Activated CD4-positive, alpha-beta T cell treated with anti-CD3 and anti-CD28 coated beads for 24 hours (primary cell): ENCODE results near the gene LMTK3.

Experiments used
- DNase-seq, 2 donors: peaks; one replicate each; pipeline ENCODE4 v3.0.0-alpha.2; 2020; ENCODE audit warnings: low read depth in 2 of 2

The LMTK3 gene, protein sequence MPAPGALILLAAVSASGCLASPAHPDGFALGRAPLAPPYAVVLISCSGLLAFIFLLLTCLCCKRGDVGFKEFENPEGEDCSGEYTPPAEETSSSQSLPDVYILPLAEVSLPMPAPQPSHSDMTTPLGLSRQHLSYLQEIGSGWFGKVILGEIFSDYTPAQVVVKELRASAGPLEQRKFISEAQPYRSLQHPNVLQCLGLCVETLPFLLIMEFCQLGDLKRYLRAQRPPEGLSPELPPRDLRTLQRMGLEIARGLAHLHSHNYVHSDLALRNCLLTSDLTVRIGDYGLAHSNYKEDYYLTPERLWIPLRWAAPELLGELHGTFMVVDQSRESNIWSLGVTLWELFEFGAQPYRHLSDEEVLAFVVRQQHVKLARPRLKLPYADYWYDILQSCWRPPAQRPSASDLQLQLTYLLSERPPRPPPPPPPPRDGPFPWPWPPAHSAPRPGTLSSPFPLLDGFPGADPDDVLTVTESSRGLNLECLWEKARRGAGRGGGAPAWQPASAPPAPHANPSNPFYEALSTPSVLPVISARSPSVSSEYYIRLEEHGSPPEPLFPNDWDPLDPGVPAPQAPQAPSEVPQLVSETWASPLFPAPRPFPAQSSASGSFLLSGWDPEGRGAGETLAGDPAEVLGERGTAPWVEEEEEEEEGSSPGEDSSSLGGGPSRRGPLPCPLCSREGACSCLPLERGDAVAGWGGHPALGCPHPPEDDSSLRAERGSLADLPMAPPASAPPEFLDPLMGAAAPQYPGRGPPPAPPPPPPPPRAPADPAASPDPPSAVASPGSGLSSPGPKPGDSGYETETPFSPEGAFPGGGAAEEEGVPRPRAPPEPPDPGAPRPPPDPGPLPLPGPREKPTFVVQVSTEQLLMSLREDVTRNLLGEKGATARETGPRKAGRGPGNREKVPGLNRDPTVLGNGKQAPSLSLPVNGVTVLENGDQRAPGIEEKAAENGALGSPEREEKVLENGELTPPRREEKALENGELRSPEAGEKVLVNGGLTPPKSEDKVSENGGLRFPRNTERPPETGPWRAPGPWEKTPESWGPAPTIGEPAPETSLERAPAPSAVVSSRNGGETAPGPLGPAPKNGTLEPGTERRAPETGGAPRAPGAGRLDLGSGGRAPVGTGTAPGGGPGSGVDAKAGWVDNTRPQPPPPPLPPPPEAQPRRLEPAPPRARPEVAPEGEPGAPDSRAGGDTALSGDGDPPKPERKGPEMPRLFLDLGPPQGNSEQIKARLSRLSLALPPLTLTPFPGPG (N-terminal part only)

DNA sequence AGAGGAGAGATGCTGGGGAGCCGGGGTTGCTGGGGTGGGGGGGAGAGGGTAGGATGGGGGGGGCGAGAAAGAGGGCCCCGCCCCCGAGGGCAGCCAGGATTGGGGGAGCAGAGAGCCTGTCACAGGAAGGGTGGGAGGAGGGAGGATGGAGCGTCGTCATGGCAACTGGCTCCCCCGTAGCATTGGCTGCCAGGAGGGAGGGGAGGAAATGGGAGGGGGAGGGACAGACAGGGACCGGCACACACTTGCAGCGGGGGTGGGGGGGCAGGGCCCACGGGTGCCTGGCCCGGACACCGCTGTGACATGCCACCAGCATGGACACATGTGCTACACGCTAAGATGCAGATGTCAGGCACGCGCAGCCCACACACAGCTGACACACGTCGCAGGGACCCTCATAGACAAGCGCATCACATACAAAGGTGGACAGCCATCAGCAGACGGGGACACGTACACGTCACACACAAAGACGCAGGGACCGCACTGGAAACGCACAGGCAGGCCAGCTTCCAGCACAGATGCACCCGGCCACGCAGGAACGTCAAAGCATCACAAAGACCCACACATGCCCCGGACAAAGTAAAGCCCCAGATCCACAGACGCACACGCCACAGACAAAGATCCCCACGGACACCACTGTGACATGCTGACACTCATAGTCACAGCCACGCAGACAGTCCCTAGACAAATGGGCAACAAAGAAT lies at the start of gene LMTK3:
LMTK3 (minus strand) TSS at position 36 of the 704 bp plus-strand sequence. CDS start 259 bp downstream, outside the sequence.
- DNase-seq: peak; percentile 57 to 62

DNA sequence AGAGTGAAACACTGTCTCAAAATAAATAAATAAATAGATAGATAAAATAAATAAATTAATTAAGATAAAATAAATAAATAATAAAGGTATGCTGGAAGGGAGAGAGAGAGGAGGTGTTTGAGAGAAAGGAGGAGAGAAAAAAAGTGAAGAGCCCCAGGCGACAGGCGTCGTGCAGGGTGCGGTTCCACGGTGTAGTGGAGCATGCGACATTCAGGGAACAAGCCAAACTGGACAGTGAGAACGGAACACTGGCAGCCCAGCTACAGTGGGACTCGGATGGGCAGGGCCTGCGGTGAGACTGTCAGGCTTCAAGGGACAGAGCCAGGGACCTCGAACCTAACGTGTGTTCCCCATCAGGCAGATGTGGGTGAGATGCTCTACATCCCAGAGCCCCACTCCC lies 49.8 kb upstream of the LMTK3 start:
- DNase-seq: no peak

DNA sequence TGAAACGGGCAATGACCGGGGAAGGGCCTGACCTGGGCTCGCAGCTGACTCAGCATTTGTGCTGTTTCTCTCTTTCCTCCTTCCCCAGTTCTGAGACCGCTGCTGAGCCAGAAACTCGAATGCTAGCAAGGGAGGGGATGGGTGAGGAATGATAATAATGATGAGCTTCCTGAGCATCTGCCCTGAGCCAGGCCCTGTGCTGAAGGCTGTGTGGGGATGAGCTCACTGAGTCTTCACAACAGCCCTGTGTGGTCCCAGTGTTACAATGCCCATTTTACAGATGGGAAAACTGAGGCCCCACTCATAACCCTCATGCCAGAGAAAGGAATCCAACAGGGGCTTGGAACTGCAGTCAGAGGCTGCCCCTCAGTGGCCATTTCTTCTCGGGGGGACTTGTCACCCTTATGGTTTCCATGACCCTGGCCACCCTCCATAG lies 48.5 kb upstream of the LMTK3 start:
- DNase-seq: no peak

DNA sequence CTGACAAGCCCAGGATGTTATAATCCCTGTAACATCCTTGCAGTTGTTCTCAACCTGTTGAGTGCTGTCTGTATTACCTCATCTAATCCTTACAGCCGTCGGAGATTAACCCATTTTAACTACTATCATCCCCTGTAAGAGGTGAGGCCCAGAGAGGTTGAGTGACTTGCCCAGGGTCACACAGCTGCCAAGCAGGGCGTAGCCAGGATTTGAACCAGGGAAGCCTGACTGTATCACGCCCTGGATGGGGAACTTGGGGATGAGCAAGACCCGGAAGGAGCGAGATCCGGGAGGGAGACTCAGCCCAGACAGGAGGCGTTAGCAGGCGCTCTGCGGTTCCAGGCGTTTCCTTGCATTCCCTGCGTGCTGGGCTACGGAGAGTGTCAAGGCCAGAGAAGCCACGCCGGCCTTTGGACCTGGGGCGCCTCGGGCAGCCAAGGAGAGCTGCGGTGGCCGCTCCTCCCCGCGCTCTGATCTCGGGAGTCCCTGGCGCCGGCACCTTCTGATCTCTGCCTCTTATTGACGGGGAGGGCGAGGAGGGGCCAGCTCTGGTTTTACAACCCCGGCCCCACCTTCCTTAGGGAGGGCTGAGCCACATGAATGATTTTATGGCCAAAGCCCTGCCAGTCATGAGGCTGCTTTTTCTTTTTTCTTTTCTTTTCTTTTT lies 46.5 kb upstream of the LMTK3 start:
- no peak for DNase-seq

DNA sequence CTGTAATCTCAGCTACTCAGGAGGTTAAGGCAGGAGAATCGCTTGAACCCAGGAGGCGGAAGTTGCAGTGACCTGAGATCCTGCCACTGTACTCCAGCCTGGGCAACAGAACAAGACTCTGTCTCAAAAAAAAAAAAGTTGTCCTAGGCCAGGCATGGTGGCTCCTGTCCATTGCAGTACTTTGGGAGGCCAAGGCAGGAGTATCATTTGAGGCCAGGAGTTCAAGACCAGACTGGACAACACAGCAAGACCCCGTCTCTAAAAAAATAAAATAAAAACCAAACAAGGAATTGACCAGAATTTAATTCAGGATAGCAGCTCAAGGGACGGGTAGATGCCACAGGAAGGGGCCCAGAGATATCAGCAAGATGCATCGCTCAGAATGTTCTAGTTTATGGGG lies 45.2 kb upstream of the LMTK3 start:
- DNase-seq: no peak

DNA sequence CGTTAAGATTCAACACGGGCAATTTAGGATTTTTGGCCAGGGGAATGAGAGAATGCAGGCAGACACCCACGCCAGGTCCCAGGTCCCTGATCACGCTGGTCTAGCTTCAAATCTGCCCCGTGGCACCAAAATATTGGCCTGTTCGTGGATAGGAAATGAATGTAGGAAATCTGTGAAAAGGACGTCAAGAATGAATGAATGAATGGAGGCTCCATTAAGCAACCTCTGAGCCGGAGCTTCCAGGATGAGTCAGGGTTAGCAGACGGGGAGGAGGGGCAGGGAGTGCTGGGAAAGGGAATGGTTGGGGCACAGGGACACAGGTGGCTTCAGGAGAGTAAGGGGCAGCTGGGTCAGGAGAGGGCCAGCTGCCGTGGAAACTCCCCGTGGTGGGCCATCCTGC lies 44.5 kb upstream of the LMTK3 start:
- no peak for DNase-seq

DNA sequence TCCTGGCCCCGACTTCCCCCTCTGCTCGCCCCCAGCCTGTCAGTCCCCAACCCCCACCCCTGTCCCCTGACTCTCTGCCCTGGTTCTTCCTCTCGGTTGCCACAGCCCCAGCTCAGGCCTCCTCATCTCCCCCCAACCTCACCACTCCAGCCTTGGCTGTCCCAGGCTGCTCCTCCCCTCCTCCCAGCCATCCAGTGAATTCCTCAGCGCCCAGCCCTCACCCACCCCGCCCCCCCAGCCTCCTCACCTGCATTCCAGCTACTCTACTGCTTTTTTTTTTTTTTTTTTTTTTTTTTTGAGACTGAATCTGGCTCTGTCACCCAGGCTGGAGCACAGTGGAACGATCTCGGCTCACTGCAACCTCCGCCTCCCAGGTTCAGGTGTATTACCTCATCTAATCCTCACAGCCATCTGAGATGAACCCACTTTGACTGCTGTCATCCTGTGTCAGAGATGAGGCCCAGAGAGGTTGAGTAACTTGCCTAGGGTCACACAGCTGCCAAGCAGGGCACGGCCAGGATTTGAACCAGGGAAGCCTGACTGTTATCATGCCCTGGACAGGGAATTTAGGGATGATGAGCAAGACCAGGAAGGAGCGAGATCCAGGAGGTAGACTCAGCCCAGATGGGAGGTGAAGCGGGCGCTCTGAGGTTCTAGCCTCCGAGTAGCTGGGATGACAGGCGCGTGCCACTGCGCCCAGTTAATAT lies 42.9 kb upstream of the LMTK3 start:
- DNase-seq: no peak

DNA sequence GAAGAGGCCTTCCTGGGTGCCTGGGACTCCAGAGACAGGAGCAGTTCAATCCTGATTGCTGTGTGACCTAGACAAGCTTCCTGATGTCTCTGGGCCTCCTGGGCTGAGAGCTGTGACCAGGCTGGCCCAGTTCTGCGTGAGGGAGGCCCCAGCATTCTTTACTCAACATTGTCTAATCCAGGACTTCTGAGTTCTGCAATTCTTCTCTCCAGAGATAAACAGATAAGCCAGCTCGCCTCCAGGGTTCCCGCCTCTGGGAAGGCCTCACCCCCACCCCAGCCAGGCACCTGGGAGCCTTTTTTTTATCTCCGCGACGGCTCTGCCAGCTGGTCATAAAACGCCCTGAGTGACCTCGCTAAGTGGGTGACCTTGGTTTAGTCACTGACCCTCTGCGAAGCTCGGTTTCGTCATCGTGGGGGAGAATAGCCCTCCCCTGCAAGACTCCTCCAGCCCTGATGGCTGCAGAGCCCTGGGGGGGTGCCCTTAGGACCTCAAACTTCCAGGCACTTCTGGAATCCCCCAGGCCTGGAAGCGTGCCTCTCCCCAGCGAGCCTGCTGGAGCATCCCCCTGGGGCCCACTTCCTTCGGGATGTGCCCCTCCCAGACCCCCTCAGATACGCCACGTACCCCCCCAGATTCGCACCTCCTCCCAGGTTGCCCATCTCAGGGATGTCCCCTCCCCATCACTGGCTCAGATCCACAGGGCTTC lies 42.2 kb upstream of the LMTK3 start:
- DNase-seq: no peak

DNA sequence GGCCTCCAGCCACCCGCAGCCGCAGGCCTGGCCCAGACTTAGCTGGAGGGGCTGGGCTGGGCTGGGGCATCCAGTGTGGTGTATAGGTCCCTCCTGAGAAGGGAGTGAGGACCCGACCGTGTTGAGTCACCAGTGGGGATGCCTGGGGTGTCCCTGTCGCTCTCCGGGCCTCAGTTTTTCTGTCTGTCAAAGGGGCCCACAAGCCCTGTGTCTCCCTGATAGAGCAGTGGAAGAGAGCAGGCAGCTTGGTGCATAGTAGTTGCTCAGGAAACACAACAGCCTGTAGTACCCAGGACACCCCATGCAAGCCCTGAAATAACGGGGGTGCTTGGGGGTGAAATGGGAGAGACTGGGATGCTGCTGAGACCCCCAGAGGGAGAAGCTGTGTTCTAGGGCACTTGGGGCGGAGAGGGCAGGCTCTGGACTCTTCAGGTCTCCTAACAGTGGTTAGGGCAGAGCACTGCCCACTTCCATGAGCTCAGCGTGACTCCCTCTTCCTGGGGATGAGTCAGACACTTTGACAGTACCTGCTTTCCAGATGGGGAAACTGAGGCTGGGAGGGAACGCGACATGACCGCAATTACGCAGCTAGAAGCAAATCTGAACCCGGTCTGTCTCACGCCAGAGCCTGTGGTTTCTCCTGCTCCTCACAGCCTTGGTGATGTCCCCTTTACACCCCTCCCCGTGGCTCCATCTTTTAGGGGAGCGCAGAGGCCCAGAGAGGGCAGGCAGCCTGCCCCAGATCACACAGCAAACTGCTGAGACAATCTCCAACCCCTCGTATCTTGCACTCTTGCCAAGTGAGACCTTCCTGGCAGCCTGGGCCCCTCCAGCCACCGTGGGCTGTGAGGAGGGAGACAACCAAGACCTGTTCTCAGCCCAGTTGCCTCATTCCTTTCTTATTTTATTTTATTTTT lies 41.0 kb upstream of the LMTK3 start:
- no peak for DNase-seq

DNA sequence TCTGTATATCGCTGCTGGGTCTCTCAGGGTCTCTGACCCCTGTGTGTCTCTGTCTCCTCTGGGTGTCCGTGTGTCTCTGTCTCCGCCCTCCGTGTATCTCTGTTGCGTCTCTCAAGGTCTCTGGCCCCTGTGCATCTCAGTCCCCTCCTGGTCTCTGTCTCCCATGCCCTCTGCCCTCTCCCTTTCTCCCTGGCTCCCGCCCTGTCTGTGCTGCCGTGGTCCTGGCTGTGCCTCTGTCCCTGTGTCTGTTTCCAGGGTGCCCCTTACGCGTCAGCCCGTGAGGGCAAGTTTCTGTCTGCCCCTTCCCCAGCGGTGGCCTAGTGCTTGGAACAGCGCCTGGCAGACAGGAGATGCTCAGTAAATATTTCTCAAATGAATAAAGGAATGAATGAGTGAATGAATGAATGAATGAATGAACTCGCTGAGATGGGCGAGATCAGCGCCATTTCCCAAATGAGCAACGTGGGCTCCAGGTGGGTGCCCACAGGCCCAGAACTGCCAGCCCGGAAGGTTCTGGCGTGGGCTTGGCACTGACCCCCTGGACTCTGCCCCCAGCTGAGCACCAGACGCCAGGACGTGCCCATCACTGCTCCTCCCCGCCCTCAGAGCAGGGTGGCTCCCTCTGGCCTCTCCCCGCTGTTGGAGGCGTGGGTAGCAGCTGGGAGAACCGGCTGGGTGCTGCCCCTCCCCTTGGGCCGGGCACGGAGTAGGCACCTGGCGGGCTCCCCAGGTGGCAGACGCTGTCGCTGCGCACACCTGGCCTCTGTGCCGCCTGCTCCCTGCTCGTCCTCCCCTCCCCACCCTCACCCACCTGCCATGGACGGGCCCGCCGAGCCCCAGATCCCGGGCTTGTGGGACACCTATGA lies 40.0 kb upstream of the LMTK3 start, which contains the start of gene SULT2B1:
SULT2B1 (plus strand) TSS at position 736 of the 866 bp plus-strand sequence; CDS start at position 817, 81 bp downstream.
- no peak for DNase-seq

DNA sequence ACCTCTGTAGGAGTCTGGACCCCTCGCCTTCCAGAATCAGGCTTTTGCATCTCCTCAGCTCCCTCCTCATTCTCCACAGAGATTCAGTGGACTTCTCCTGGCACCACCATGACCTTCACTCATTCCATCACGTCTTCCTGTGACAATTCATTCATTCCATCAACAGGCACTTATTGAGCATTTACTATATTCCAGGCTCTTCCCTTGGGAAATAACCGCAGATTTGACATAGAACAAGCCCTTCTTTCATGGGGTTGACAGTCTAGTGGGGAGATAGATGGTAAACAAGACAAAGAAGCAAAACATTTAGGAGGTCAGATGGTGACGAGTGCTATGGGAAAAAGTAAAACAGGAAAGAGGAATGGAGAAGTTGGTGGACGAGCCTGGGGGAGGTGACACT lies 37.7 kb upstream of the LMTK3 start:
- DNase-seq: no peak

DNA sequence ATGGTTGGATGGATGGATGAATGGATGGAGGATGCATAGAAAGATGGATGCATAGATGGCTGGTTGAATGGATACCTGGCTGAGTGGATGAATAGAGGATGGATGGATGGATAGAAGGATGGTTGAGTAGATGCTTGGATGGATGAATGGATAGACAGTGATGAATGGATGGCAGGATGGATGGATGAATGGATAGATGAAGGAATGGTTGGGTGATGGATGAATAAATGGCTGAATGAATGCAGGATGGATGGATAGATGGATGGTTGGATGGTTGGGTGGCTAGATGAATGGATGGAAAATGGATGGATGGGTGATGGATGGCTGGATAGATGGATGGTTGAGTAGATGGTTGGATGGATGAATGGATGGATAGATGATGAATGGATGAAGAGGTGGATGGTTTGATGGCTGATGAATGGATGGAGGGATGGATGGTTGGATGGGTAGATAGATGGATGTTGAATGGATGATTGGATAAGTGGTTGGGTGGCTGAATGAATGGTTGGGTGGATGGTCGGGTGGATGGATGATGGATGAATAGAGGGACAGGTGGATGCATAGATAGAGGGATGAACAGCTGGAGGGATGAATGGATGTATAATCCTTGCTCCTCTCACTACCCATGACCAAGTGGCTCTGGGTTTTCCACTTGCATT lies 36.7 kb upstream of the LMTK3 start:
- DNase-seq: no peak

DNA sequence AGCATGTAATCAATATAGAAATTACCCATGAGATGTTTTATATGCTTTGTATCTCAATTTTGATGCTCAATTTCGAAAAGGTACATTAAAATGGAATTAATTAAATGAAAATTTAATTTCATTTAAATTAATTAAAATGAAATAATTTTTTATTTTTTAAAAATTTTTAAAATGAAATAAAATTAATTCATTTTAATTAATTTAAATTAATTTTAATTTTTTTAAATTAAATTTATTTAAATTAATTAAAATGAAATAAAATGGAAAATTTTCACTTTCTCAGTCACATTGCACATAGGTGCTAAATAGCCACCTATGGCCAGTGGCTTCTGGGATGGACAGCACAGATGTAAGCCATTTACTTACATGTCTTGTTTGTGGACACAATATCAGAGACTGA lies 36.1 kb upstream of the LMTK3 start:
- DNase-seq: no peak

DNA sequence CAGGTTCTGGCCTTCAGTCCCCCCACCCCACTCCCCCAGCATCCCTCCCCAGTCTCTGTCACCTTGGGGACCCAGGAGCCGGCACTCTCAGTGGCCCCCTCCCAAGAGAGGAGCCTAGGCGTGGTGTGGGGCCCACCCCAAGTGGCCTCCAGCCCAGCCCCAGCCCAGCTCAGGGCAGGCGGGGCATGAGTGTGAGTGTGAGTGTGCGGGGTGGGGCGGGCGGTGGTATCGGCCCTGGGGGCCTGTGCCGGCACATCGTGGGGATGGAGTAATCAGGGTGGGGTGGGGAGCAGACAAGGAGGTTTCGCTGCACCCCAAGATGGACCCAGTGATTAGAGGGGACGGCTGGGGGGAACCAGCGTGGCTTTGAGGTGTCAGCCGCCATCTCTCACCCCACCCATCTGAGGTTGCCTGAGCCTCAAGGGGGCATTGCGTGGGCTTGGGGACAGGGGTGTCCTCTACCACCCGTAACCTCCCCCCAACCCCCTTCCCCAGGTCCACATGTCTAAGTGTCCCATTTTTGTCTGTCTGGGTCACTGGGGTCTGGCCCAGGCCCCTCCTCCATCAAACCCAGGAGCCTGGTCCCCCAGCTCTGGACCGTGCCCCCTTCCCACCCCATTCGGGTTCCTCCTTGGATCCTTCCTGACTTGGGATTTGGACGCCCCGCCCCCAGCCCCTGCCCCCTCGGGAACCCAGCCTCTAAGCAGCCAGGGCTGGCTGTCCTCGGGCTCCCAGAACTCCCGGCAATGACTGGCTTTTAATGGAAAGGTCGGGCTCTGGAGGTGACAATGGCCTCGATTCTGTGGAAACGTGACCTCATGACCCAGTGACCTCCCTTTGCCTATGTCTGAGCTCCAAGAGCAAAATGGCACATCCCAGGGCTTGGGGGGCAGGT lies 33.5 kb upstream of the LMTK3 start:
- no peak for DNase-seq

DNA sequence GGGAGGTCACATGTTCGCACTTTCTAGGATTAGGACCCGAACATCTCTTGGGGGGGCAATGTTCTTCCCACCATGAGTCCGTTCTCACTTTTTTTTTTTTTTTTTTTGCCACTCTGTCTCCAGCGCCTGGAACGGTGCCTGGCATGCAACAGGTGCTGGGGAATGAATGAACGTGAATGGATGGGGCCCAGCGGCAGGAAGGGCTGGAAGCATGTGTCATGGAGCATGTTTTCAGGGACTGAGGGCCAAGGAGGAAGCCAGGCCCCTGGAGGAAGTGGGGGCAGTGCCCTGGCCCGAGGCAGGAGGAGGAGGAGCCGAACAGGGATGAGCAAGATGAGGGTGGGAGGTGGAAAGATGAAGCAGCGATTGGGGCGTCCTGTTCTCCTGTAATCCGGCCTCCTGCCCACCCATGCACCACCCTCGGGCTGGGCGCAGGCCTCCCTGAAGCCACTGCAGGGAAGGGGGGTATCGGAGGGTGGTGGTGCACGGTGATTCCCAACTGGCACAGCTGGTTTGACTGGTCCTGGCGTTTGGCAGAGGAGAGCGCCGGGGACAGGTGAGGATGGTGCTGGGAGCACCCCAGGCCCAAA lies 31.6 kb upstream of the LMTK3 start:
- no peak for DNase-seq
